K562 (cell line): Measurements from ENCODE around the gene TAS2R41. TPM values are rescaled to one million over a fixed set of nuclear protein-coding genes. Genes with fewer than 3 reads are reported as not detected.

Source experiments
- ATAC-seq: fragments of 200-7000 bp; cut with Tn5 transposase; 3 replicates; pipeline ENCODE4 v1.9.1; 2020; ENCODE audit warnings: moderate library complexity
- BruUV-seq: library from RNA; stranded (reverse); fragments of 400-500 nt; replicated peaks from 2 replicates; lab custom pipeline; 2021; lab: Mats Ljungman, UMichigan
- CTCF ChIA-PET: fragments of 300-600 bp; formaldehyde crosslinking; extraction: SDS; loops from one replicate; lab custom pipeline; 2021; ENCODE audit warnings: low intra/inter-chr PET ratio; lab: Yijun Ruan, JAX
- POLR2A ChIA-PET: fragments of 300-600, 350-650 bp; sonication (Branson Sonifier 250); formaldehyde crosslinking; extraction: SDS; loops from one replicate; lab custom pipeline; 2021; ENCODE audit warnings: antibody characterized with exemption, inconsistent platforms; lab: Yijun Ruan, JAX
- DNase-seq, 4 experiments: peaks; one replicate each; pipeline versions ENCODE4 v3.0.0 to v3.0.0-alpha.2; 2011 to 2018; ENCODE audit warnings: low spot score in 3 of 4, mixed read lengths in 3 of 4; ENCODE audit errors: extremely low read depth in 1 of 4
- FAIRE-seq: peaks from 2 replicates; lab custom pipeline; 2011; peaks lifted over from hg19 to GRCh38; lab: Jason Lieb, UNC
- H2AFZ ChIP-seq: 2 replicates; pipeline ENCODE4 v1.6.0; 2011; ENCODE audit warnings: low read depth, low read length, control low read depth, inconsistent platforms
- H3K27ac ChIP-seq: fragments of 200-600 bp; 3 replicates; pipeline ENCODE4 v1.8.0; 2011; ENCODE audit warnings: low read depth, mild to moderate bottlenecking, control low read depth, inconsistent platforms, low read length, moderate library complexity, mixed read lengths; ENCODE audit errors: extremely low read depth
- H3K27me3 ChIP-seq, 2 experiments: fragments of 300-600 bp in 1 of 2; 2 replicates in 1 of 2; 3 replicates in 1 of 2; pipeline versions ENCODE4 v1.6.0 to v1.8.0; 2011; ENCODE audit warnings: inconsistent platforms in 2 of 2, low read length in 2 of 2, mild to moderate bottlenecking in 1 of 2, mixed read lengths in 1 of 2, moderate library complexity in 1 of 2; ENCODE audit not compliant: control insufficient read depth in 2 of 2, insufficient read depth in 2 of 2
- H3K36me3 ChIP-seq: fragments of 300-600 bp; 3 replicates; pipeline ENCODE4 v1.8.0; 2011; ENCODE audit warnings: mild to moderate bottlenecking, low read length, inconsistent platforms; ENCODE audit not compliant: control insufficient read depth, insufficient read depth
- H3K4me1 ChIP-seq, 2 experiments: fragments of 200-600 bp in 1 of 2; replicated peaks in 1 of 2; 2 replicates in 1 of 2; 3 replicates in 1 of 2; pipeline versions ENCODE4 v1.5.1 to v1.8.0; 2011; ENCODE audit warnings: inconsistent platforms in 2 of 2, low read length in 2 of 2, mild to moderate bottlenecking in 1 of 2, mixed read lengths in 1 of 2, moderate library complexity in 1 of 2; ENCODE audit not compliant: control insufficient read depth in 2 of 2, insufficient read depth in 2 of 2
- H3K4me2 ChIP-seq: 2 replicates; pipeline ENCODE4 v1.6.1; 2011; ENCODE audit warnings: low read length, control low read depth, inconsistent platforms, mixed read lengths; ENCODE audit not compliant: insufficient read depth
- H3K4me3 ChIP-seq: fragments of 200-600 bp; sonication (generic), shearing (Covaris generic); 2 replicates; pipeline ENCODE4 v1.5.1; 2016; ENCODE audit warnings: control low read depth, inconsistent platforms
- H3K79me2 ChIP-seq: fragments of 200-600 bp; 3 replicates; pipeline ENCODE4 v1.8.0; 2011; ENCODE audit warnings: low read length, inconsistent platforms; ENCODE audit not compliant: control insufficient read depth, insufficient read depth
- H3K9ac ChIP-seq, 2 experiments: 2 replicates each; pipeline versions ENCODE4 v1.6.0 to v1.6.1; 2011; ENCODE audit warnings: low read depth in 2 of 2, low read length in 2 of 2, control low read depth in 1 of 2, inconsistent platforms in 1 of 2, mild to moderate bottlenecking in 1 of 2, mixed read lengths in 1 of 2; ENCODE audit not compliant: insufficient read depth in 1 of 2
- H3K9me1 ChIP-seq: one replicate; pipeline ENCODE4 v1.6.0; 2011; ENCODE audit warnings: inconsistent platforms, mild to moderate bottlenecking, low read length, moderate library complexity; ENCODE audit not compliant: control insufficient read depth, insufficient read depth
- H3K9me3 ChIP-seq: replicated peaks from 2 replicates; pipeline ENCODE4 v1.5.1; 2011; ENCODE audit warnings: low read depth, low read length, inconsistent platforms; ENCODE audit not compliant: control insufficient read depth, insufficient read depth
- H4K20me1 ChIP-seq: replicated peaks from 2 replicates; pipeline ENCODE4 v1.6.1; 2011; ENCODE audit warnings: low read length, inconsistent platforms, mixed read lengths; ENCODE audit not compliant: control insufficient read depth, insufficient read depth
- ATF3 ChIP-seq, 2 experiments: fragments of 450-650 bp in 1 of 2; sonication (generic) in 1 of 2; formaldehyde crosslinking in 1 of 2; IDR thresholded peaks in 1 of 2; conservative IDR thresholded peaks in 1 of 2; 2 replicates each; pipeline versions ENCODE4 v1.6.1 to v1.8.1; 2016 to 2023; ENCODE audit warnings: mild to moderate bottlenecking in 2 of 2, moderate library complexity in 2 of 2, inconsistent platforms in 1 of 2, missing genetic modification reagents in 1 of 2
- CEBPB ChIP-seq: fragments of 450-650 bp; IDR thresholded peaks from 2 replicates; pipeline ENCODE4 v1.6.1; 2016; ENCODE audit warnings: missing genetic modification characterization, missing compliant biosample characterization
- FOSL1 ChIP-seq: fragments of 200-800 bp; sonication (Bioruptor generic); conservative IDR thresholded peaks from 2 replicates; pipeline ENCODE4 v1.6.1; 2016; ENCODE audit warnings: missing genetic modification characterization, missing compliant biosample characterization
- FOXK2 ChIP-seq, 2 experiments: fragments of 450-650 bp; IDR thresholded peaks in 1 of 2; conservative IDR thresholded peaks in 1 of 2; 2 replicates each; pipeline ENCODE4 v1.6.1; 2016; ENCODE audit warnings: low read depth in 2 of 2, mild to moderate bottlenecking in 1 of 2
- HMGXB4 ChIP-seq: sonication (generic); formaldehyde crosslinking; IDR thresholded peaks from 2 replicates; pipeline ENCODE4 v1.8.1; 2023; ENCODE audit warnings: mild to moderate bottlenecking, missing genetic modification reagents
- MAFG ChIP-seq: fragments of 450-650 bp; conservative IDR thresholded peaks from 2 replicates; pipeline ENCODE4 v1.6.1; 2016; ENCODE audit warnings: missing genetic modification characterization, missing compliant biosample characterization
- MLX ChIP-seq, 2 experiments: fragments of 450-650 bp in 1 of 2; sonication (generic) in 1 of 2; formaldehyde crosslinking; conservative IDR thresholded peaks; 2 replicates each; pipeline versions ENCODE4 v1.4.0 to v1.8.1; 2020 to 2022; ENCODE audit warnings: mild to moderate bottlenecking in 1 of 2, missing genetic modification reagents in 1 of 2
- MTF1 ChIP-seq: fragments of 250-450 bp; sonication (Bioruptor Pico); IDR thresholded peaks from 2 replicates; pipeline ENCODE4 v1.9.0; 2021; ENCODE audit warnings: moderate library complexity, mild to moderate bottlenecking, inconsistent platforms, borderline replicate concordance
- XRCC3 ChIP-seq: fragments of 450-650 bp; IDR thresholded peaks from 2 replicates; pipeline ENCODE4 v1.6.1; 2017; ENCODE audit warnings: mild to moderate bottlenecking, moderate library complexity
- ZC3H4 ChIP-seq: sonication (generic); formaldehyde crosslinking; IDR thresholded peaks from 2 replicates; pipeline ENCODE4 v1.9.0; 2021; ENCODE audit warnings: missing genetic modification reagents, borderline replicate concordance
- WGBS: fragments of 100-300 bp; shearing (Covaris generic); methylation state at CpG from one replicate; pipeline ENCODE4 v1.1.6; 2016; ENCODE audit warnings: low coverage, mixed read lengths; ENCODE audit not compliant: insufficient coverage; ENCODE audit errors: missing lambda C conversion rate; 5-methylcytosine and 5-hydroxymethylcytosine counted together
- in situ Hi-C: fragments of 300-500 bp; cut with MboI; formaldehyde crosslinking; loops from 4 replicates; pipeline ENCODE4 v1.15.0; 2018; ENCODE audit warnings: inconsistent platforms, mixed read lengths
- intact Hi-C: fragments of 100-400 bp; cut with micrococcal nuclease; formaldehyde crosslinking; loops from 2 replicates; pipeline ENCODE4 v1.14.2; 2022
- polyA plus RNA-seq, 8 experiments: library from polyadenylated mRNA; depleted of rRNA in 4 of 8; stranded (reverse) in 5 of 8; unstranded in 3 of 8; fragments of >200 nt; fragmentation: Nextera tagmentation in 2 of 8; fragmentation: Illumina TruSeq in 1 of 8; extraction: Ambion mirVana in 2 of 8; extraction: Trizol in 1 of 8; gene quantifications; 2 replicates each; pipeline versions ENCODE4 v1.2.1 to v1.2.3, GENCODE V29; 2011 to 2014; ENCODE audit warnings: inconsistent platforms in 1 of 8, missing spikeins in 1 of 8
- total RNA-seq, 7 experiments: library from RNA; depleted of rRNA in 6 of 7; stranded (reverse); fragments of >200 nt in 6 of 7; fragmentation: Illumina TruSeq in 2 of 7; extraction: Trizol in 2 of 7; gene quantifications; 2 replicates each; pipeline versions ENCODE4 v1.2.1 to v1.2.3, GENCODE V29; 2011 to 2021; ENCODE audit warnings: low replicate concordance in 1 of 7

Gene TAS2R41
- total and polyA plus RNA-seq, 9 of the 15 experiments (the other 6 are each of a cell fraction or from before 2014, with no cell fraction given): not detected

DNA sequence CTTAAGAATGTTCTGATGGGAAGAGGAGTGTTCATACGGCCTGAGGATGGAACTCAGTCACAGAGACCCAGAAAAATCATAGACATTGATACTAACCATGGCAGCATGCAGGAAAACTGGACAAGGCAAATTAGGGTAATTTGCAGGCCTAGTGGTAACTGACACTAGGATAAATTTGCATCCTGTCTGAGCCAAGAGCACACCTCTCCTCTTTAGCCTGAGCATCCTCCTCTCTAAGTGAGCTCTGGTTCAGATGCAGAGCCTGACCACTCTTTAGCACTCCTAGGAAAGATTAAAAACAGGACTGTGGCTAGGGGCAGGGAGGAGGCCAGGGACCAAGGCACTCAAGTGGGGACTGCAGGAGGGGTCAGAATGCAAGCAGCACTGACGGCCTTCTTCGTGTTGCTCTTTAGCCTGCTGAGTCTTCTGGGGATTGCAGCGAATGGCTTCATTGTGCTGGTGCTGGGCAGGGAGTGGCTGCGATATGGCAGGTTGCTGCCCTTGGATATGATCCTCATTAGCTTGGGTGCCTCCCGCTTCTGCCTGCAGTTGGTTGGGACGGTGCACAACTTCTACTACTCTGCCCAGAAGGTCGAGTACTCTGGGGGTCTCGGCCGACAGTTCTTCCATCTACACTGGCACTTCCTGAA is at the start of gene TAS2R41 (continued):
- TF ChIP-seq MTF1 (CRISPR knock-in tag) (no peak), FOXK2 (conservative IDR thresholded peaks at IDR 0.05 in 1 of 2, IDR thresholded peaks at IDR 0.05 in 1 of 2; ENCODE audit: low read depth in 2 of 2) (no peak), MLX (CRISPR knock-in tag; conservative IDR thresholded peaks at IDR 0.05) (no peak), XRCC3 (no peak), ZC3H4 (CRISPR knock-in tag) (no peak)

GRCh38 chr7:143429770-143430698 is 47.6 kb upstream of the TAS2R41 start:
- Histone ChIP-seq H3K79me2 (no peaks in the 10 kb centered on the region), H3K4me3 (no peak overlapping the region), H3K27ac (no peak overlapping the region; the same call in 2 of the 3 replicates), H3K36me3 (no peaks in the 10 kb centered on the region), H4K20me1 (no peaks in the 10 kb centered on the region), H3K9me1 (no peaks in the 10 kb centered on the region), H3K4me1 (peaks cover 9 to 14% of the 10 kb centered on the region in 2 experiments), H2AFZ (peak overlapping the region; percentile 28; the same call in 1 of the 2 replicates), H3K4me2 (no peak overlapping the region), H3K27me3 (no peaks in the 10 kb centered on the region)
- CTCF ChIA-PET: interaction anchor here (0.6 kb wide), 2 partner anchors 778 to 1405 kb away, joined by 3 to 4 read pairs; no protein-coding TSS in a partner anchor
- DNase-seq: no peak
- 43% methylated on average over 10 of the region's 10 CpGs for WGBS
- no peak for TF ChIP-seq MAFG (tag)
- peak; percentile 70 for TF ChIP-seq CEBPB (tag)
- peak; percentile 68 for TF ChIP-seq FOSL1 (tag)
- no peak for TF ChIP-seq HMGXB4
- TF ChIP-seq ATF3 (IDR thresholded peaks at IDR 0.05): peak; percentile 55; the same call in 1 of the 2 replicates
- no peak for TF ChIP-seq ATF3 (CRISPR knock-in tag; conservative IDR thresholded peaks at IDR 0.05)
- TF ChIP-seq, all 486 proteins: peak for 3
- ATAC-seq (no peak), FAIRE-seq (no peak)
- intact Hi-C loops: no loop called here
- in situ Hi-C loops: no loop called here
- Histone ChIP-seq H3K9me3 (peaks cover 4% of the 10 kb centered on the region; the same call in 1 of the 2 replicates), H3K9ac (no peak overlapping the region)
- POLR2A ChIA-PET: interaction anchor here (0.6 kb wide), 1 partner anchor 8 kb away, joined by 3 read pairs; no protein-coding TSS in a partner anchor
- BruUV-seq: no TSS peak
